Measurements from ENCODE around the gene SMR3A.

DNA sequence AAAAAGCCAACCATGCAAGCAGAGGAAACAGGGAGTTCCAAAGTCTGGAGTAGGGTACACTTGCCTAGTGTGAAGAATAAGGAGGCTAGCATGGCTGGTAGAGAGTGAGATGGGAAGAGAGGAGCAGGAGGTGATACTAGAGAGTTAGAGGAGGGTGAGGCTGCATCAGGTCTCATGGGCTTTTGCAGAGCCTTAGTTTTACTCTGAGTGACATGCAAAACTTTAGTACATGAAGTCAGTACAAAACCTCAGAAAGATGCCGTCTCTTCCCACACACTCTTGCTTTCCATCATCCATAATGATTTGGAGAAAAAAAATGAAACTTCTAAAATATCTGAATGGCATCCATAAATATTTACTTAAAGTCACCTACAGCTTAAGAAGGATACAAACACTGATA is 42.2 kb downstream of the SMR3A start:
- TF ChIP-seq, protein P1, sequence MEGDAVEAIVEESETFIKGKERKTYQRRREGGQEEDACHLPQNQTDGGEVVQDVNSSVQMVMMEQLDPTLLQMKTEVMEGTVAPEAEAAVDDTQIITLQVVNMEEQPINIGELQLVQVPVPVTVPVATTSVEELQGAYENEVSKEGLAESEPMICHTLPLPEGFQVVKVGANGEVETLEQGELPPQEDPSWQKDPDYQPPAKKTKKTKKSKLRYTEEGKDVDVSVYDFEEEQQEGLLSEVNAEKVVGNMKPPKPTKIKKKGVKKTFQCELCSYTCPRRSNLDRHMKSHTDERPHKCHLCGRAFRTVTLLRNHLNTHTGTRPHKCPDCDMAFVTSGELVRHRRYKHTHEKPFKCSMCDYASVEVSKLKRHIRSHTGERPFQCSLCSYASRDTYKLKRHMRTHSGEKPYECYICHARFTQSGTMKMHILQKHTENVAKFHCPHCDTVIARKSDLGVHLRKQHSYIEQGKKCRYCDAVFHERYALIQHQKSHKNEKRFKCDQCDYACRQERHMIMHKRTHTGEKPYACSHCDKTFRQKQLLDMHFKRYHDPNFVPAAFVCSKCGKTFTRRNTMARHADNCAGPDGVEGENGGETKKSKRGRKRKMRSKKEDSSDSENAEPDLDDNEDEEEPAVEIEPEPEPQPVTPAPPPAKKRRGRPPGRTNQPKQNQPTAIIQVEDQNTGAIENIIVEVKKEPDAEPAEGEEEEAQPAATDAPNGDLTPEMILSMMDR (IDR thresholded peaks at IDR 0.05; ENCODE audit: low read depth, low read length, poor library complexity, severe bottlenecking): no peak
- no peak for TF ChIP-seq EZH2phosphoT487 (IDR thresholded peaks at IDR 0.05; ENCODE audit: borderline replicate concordance, low read length)
